ENCODE results near the gene BCR.

DNA sequence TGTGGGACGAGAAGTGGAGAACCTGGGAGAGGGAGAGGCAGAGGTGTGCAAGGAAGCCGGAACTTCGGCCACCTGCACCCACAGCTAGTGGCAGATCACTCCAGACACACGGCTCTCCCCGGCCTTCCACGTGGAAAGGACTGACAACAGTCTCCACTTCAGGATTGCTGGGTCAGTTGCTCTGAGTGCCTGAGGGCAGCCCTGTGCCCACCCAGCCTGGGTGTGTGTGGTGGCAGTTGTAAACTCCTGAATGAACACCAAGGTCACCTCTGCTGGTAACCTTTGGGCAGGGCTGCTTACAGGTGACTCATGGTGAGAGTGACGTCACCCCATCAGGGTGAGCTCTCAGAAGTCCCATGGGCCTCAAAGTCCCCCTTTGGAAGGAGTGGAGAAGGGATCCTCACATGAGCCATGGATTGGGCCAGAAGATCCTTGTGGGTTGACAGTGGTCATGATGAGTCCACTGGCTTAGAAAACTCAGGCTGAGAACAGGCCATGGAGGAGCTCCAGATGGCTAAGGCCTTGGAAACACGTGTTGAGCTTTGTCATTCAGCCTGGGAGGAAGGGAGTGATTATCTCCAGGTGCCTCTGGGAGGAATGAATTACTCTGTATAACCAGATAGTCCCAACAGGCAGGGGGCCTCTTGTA lies 71.3 kb downstream of the BCR start:
- TF ChIP-seq EP300 (IDR thresholded peaks at IDR 0.05) (no peak), POLR2A (IDR thresholded peaks at IDR 0.05) (no peak)
- TF ChIP-seq, protein P1, sequence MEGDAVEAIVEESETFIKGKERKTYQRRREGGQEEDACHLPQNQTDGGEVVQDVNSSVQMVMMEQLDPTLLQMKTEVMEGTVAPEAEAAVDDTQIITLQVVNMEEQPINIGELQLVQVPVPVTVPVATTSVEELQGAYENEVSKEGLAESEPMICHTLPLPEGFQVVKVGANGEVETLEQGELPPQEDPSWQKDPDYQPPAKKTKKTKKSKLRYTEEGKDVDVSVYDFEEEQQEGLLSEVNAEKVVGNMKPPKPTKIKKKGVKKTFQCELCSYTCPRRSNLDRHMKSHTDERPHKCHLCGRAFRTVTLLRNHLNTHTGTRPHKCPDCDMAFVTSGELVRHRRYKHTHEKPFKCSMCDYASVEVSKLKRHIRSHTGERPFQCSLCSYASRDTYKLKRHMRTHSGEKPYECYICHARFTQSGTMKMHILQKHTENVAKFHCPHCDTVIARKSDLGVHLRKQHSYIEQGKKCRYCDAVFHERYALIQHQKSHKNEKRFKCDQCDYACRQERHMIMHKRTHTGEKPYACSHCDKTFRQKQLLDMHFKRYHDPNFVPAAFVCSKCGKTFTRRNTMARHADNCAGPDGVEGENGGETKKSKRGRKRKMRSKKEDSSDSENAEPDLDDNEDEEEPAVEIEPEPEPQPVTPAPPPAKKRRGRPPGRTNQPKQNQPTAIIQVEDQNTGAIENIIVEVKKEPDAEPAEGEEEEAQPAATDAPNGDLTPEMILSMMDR (IDR thresholded peaks at IDR 0.05) = no peak

All from suprapubic skin (tissue), 3 donors.